Dermis microvascular lymphatic vessel endothelial cell (primary cell): Measurements from ENCODE around the gene ABCA12. TPM values are rescaled to one million over a fixed set of nuclear protein-coding genes. Genes with fewer than 3 reads are reported as not detected.
A peak's percentile ranks its signal among the peaks of the same experiment; 100 is the strongest.

Experiments
- DNase-seq, 2 donors: peaks; one replicate each; pipeline versions ENCODE4 v3.0.0 to v3.0.0-alpha.2; 2010; ENCODE audit warnings: low read depth in 2 of 2
- total RNA-seq: library from RNA; depleted of rRNA; stranded (reverse); fragments of >200 nt; gene quantifications from 2 replicates; pipeline ENCODE4 v1.2.1, GENCODE V29; 2014

The ABCA12 gene
- total RNA-seq, 1 donor from 2014 or later = not detected

DNA sequence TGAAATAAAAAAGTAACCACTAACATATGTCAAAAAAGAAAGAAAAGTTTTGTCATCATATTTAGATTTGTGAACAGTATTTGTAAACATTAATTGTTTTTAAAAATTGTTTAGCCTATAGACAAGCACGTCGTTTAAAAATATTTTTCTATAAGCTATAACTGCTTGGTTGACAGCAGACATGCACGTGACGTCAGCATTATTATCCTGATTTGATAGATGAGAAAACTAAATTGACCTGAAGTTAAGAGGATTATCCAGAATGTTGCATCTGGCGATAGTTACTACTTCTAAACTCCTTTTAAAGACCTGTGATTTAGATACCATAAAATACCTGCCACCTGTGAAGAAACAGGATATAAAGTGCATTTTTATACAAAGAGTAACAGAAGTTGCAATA lies 172.0 kb downstream of the ABCA12 start:
- DNase-seq = no peak

DNA sequence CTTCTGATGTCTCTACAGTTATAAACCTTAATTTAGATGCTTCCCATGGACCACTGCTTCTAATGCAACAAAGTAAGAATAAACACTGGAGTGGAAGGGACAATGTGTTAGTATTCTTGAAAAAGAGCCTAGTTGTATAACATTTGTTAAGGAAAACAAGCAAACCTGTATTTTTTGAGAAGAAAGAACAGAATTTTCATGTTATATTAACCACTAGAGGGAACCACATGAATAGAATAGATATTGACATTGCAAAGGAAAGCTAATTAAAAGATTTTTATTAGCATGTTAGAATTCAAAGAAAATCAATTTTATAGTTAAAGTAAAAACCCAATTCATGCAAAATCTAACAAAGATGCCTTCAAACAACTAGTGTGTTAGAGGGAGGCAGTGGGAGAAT lies 177.7 kb downstream of the ABCA12 start:
- no peak for DNase-seq

DNA sequence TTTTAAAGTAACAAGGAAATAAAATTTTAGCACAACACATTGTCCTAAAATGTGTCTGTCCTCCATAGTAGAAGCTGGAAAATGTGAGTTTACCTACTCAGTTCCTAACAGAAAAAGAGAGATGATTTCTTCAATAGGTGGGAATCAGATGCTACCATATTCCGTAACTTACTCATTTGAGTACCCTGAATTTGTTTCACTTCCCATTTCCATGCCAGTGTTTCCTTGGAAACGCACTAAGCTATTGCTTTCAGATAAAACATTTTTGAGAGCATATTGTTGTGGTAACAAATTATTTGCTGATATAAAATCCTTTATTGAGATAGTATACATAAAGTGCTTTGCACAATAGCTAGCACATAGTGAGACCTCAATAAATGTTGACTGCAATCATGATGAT lies 191.5 kb downstream of the ABCA12 start:
- DNase-seq = no peak

DNA sequence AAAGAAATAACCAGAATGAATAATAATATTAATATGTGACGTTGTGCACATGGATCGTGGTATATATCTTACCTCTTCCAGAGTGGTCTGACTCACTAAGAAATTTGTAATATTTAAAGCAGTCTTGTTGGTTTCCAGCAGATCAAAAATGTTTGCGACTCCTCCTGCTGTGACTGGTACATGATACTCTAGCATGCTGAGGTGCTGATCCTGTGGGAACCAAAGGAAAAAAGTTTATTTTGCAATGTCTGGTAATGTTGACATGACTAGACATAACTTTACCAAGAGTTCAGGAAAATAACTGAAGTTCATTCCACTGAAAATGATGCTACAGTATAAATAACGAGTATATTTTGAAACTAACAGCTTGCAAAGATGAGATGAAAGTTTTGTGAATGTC lies 204.4 kb downstream of the ABCA12 start:
- no peak for DNase-seq

DNA sequence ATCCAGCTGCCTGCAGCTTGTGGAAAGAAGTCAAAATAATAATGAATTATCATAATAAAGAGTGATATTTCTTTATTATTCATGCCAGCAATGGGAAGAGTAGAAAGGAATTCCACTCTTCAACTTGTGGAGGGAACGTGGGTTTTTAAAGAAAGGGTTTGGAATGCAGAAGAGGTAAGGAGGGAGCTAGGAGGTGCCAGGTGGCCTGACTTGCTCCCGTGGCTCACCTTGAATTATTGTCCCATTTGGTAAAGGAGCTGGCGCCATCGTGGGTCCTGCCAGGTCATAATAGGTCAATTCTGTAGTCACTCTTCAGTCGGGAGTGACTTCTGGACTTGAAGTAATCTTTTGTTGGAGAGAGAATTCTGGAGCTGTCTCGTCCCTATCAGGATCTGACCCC lies 233.8 kb downstream of the ABCA12 start:
- DNase-seq = no peak

DNA sequence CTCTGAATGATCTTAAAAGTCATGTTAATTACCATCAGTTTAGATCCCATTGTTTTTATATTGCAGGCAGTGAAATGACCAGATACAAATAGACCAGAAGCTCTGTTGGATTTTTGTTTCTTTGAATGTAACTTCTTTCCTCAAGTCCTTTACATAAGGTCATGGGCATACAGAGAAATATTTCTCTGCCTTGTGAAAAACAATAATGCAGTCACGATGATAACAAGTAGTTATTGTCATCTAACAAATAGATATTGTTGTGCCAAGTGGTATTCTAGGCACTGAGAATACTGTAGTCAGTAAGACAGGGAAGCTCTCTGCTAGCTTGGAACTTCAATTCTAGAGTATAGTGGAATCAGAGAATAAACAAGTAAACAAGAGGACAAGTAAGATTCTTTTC lies 234.2 kb downstream of the ABCA12 start:
- no peak for DNase-seq

DNA sequence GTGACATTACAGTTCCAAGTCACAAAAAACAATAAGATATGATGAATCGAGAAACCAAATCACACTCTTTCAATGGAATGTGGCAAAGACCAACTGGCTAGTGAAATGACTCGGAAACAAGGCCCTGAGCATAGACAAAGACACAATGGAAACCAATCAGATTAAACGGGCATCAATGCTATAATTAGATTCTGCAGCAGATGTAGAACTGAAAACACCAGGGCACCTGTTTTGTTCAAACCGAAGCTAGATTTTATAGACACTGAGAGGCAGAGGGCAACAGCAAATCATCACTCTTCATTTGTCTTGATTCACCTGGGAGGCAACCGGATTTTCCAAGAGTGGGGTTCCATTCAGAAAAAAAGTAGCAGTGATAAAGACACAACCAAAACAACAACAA lies 236.1 kb downstream of the ABCA12 start:
- no peak for DNase-seq

DNA sequence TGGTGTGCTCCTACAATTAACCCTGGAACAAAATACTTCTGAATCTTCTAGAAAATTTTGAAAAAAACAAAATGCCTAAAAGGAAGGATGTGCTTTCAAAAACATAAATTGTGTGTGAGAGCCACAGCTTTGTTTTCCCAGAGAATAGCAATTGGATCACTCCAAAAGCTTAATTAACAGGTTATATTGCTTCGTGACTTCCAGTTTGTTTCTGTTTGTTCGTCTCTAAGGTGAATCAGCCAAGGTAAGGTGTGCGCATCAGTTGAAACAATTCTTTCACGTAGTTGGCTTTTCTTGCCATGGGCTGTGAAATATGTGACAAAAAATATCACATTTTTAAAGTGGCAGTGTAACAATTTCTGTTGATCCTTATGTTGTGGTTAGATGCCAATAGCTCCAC lies 238.7 kb downstream of the ABCA12 start:
- DNase-seq = no peak

DNA sequence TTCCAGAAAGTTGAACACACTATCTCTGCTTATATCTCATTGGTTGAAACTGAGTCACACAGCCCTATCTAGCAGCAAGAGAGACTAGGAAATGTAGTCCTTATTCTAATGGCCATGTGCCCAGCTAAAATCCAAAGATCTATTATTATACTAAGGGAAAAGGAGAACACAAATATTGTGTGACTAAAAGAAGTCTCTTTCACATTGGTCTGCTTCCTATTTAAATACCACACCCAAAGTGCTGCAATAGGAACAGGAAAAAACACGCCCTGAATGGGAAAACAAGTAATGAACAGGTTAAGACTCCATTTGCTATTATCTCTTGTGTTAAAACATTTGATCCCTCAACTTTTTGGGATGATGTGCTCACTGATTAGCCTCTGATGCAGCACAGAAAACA lies 242.2 kb downstream of the ABCA12 start:
- no peak for DNase-seq

DNA sequence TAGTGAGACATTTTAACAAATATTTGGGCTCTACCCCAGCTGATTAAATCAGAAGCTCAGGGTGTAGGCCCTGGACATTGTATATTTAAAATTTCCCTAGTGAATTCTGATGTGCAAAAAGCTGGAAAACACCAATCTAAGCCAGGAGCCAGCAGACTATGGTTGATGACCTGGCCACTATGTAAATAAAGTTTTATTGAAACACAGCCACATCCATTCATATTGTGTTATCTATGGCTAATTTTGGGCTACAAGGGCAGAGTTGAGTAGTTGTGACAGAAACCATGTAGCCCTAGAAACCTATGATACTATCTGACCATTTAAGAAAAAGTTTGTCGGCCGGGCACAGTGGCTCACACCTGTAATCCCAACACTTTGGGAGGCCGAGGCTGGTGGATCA lies 243.0 kb downstream of the ABCA12 start:
- no peak for DNase-seq

DNA sequence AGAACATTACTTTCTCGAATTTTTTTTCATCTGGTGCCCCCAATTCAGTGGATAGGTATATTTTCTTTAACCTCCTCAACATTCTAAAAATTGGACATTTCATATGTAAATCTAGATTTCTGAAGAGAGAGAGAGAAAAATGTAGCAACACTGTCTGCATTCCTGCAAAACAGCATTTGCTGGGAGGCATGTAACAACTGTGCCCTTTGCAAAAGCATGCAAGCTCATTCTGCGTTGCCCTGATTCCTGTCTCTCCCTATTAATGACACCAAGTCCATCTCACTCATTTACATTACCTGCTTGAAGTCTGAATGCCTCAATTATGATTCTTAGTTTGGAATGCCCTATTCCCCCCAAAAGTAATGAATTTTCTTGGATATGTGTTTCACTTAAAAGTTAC lies 249.1 kb downstream of the ABCA12 start:
- DNase-seq = no peak

DNA sequence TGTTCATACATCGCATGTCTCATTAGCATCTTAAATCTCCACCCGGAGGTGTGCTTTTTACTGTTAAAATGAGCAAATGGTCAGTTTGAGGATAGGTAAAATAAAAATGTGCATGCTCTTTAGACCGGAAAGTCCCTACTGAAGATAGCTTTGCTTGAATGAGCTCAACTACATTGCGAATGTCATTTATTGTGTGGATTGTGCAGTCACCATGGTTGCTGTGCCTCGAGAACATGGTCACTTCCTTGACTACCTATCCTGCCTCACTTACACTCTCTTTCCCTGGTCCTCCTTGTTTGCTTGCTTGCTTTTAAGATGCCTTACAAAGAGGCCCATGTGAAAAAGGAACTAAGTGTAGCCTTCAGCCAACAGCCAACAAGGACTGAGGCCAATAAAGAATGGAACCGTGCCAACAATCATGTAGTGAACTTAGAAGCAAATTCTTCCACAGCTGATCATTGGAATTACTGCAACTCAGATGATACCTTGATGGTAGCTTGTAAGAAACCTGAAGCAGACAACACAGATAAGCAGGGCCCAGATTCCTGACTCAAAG lies 256.7 kb downstream of the ABCA12 start:
- DNase-seq = peak in 1 of 2 donors; percentile 5

Other genes starting within 250 kb of the ABCA12 start
- 14.9 and 15.4 TPM in 2 replicates for gene ATIC, start 173.4 kb upstream of the ABCA12 start, total RNA-seq